HL-60 (cell line): Measurements from ENCODE around the gene LIMCH1.

Experiments used
- DNase-seq, 2 experiments: peaks; one replicate each; pipeline ENCODE4 v3.0.0-alpha.2; 2010 to 2020; ENCODE audit warnings: low read depth in 1 of 2, low spot score in 1 of 2
- H3K27ac ChIP-seq: fragments of 250-450 bp; sonication (Bioruptor Pico); replicated peaks from 2 replicates; pipeline ENCODE4 v1.5.1; 2020; ENCODE audit warnings: mild to moderate bottlenecking, moderate library complexity
- H3K27me3 ChIP-seq: fragments of 250-450 bp; sonication (Bioruptor Pico); 2 replicates; pipeline ENCODE4 v1.5.1; 2021; ENCODE audit warnings: mild to moderate bottlenecking, moderate library complexity; ENCODE audit not compliant: insufficient read depth, poor library complexity, severe bottlenecking
- H3K4me3 ChIP-seq: replicated peaks from 2 replicates; pipeline ENCODE4 v1.5.1; 2011; ENCODE audit warnings: mild to moderate bottlenecking, control low read depth, low read length; ENCODE audit not compliant: insufficient read depth
- GABPA ChIP-seq: IDR thresholded peaks from 2 replicates; pipeline ENCODE4 v1.6.1; 2012; ENCODE audit warnings: low read depth
- POLR2AphosphoS5 ChIP-seq: IDR thresholded peaks from 2 replicates; pipeline ENCODE4 v1.6.1; 2012; ENCODE audit warnings: low read depth
- SPI1 ChIP-seq: IDR thresholded peaks from 2 replicates; pipeline ENCODE4 v1.6.1; 2012; ENCODE audit warnings: low read depth, mild to moderate bottlenecking, borderline replicate concordance
- TF ChIP-seq, protein P1 (sequence below): IDR thresholded peaks from one replicate; pipeline ENCODE4 v1.5.1; 2011; ENCODE audit warnings: low read length, control low read depth, inconsistent platforms; ENCODE audit not compliant: insufficient read depth
- TF ChIP-seq, protein P2 (sequence below): IDR thresholded peaks from 2 replicates; pipeline ENCODE4 v1.6.1; 2012; ENCODE audit warnings: low read depth; ENCODE audit not compliant: insufficient replicate concordance

LIMCH1 gene

DNA sequence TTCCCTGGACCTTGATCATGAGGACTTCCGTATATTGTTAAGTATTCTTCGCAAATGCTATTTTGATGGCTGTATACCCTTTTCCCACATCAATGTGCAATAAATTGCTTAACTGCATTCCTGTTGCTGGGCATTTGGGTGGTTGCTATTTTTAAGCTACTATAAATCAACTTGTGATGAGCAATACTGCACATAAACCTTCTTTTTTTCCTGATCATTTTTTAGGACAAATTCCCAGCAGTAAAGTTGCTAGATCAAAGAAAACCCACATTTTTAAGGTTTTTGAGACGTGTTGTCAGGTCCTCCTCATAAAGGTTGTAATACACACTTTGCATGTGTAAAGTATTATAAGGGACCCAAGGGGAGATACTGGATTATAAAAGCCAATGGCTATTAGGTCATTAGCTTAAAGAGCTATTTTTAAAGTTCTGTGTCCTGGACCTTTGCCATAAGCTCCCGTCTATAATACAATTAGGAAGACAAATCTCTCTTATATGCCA is 35.6 kb downstream of the LIMCH1 start:
- no peak for DNase-seq
- no peaks in the 10 kb centered on the region for H3K27me3 ChIP-seq
- H3K4me3 ChIP-seq = no peak overlapping the region
- TF ChIP-seq POLR2AphosphoS5 (no peak), GABPA (no peak), SPI1 (no peak)
- TF ChIP-seq, protein P1, sequence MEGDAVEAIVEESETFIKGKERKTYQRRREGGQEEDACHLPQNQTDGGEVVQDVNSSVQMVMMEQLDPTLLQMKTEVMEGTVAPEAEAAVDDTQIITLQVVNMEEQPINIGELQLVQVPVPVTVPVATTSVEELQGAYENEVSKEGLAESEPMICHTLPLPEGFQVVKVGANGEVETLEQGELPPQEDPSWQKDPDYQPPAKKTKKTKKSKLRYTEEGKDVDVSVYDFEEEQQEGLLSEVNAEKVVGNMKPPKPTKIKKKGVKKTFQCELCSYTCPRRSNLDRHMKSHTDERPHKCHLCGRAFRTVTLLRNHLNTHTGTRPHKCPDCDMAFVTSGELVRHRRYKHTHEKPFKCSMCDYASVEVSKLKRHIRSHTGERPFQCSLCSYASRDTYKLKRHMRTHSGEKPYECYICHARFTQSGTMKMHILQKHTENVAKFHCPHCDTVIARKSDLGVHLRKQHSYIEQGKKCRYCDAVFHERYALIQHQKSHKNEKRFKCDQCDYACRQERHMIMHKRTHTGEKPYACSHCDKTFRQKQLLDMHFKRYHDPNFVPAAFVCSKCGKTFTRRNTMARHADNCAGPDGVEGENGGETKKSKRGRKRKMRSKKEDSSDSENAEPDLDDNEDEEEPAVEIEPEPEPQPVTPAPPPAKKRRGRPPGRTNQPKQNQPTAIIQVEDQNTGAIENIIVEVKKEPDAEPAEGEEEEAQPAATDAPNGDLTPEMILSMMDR = no peak
- TF ChIP-seq, protein P2, sequence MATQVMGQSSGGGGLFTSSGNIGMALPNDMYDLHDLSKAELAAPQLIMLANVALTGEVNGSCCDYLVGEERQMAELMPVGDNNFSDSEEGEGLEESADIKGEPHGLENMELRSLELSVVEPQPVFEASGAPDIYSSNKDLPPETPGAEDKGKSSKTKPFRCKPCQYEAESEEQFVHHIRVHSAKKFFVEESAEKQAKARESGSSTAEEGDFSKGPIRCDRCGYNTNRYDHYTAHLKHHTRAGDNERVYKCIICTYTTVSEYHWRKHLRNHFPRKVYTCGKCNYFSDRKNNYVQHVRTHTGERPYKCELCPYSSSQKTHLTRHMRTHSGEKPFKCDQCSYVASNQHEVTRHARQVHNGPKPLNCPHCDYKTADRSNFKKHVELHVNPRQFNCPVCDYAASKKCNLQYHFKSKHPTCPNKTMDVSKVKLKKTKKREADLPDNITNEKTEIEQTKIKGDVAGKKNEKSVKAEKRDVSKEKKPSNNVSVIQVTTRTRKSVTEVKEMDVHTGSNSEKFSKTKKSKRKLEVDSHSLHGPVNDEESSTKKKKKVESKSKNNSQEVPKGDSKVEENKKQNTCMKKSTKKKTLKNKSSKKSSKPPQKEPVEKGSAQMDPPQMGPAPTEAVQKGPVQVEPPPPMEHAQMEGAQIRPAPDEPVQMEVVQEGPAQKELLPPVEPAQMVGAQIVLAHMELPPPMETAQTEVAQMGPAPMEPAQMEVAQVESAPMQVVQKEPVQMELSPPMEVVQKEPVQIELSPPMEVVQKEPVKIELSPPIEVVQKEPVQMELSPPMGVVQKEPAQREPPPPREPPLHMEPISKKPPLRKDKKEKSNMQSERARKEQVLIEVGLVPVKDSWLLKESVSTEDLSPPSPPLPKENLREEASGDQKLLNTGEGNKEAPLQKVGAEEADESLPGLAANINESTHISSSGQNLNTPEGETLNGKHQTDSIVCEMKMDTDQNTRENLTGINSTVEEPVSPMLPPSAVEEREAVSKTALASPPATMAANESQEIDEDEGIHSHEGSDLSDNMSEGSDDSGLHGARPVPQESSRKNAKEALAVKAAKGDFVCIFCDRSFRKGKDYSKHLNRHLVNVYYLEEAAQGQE = no peak
- H3K27ac ChIP-seq = no peak overlapping the region

DNA sequence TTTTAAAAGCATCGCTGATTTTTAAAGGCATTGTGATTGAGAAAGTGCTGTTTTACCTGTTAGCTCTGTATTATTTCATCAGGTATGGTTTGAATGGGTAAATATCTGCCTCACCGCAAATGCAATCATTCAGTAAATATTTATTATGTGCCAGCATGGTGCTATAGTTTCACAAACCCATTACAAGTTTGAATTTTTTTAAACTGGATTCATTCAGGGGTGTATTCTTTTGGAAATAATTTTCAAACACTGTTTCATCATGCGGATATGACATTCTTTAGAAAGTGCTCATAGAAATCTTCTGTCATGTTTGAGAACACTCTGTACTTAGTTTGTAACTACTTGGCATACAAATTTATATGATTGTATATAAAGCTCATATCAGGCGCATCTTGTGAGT is 37.2 kb downstream of the LIMCH1 start:
- Histone ChIP-seq H3K27me3 (peaks cover 2% of the 10 kb centered on the region), H3K27ac (no peak overlapping the region), H3K4me3 (no peak overlapping the region)
- DNase-seq = no peak
- TF ChIP-seq SPI1 = no peak
- no peak for TF ChIP-seq POLR2AphosphoS5
- TF ChIP-seq, protein P2 = no peak
- no peak for TF ChIP-seq GABPA
- TF ChIP-seq, protein P1 = no peak

DNA sequence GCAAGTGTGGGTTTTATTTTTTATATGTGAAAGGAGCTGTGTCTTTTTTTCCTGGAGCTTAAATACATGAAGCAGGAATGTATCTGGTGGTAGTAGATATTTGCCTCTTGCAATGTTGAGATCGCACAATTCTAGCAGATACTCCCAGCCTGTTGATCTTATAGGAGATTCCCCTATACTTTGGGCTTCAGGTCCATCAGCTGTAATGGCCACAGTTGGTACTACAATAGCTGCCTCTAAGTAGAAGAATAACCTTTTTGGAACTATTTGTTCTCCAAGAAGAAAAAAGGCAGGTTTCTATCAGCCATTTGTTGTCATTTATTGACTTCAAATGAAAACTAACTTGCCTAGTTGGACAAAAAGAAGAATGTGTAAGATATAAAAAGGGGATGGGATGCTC is 37.7 kb downstream of the LIMCH1 start:
- H3K27me3 ChIP-seq = peaks cover 3% of the 10 kb centered on the region
- H3K27ac ChIP-seq = no peak overlapping the region
- no peak overlapping the region for H3K4me3 ChIP-seq
- DNase-seq = no peak
- TF ChIP-seq, protein P1 = no peak
- TF ChIP-seq, protein P2 = no peak
- TF ChIP-seq POLR2AphosphoS5 (no peak), GABPA (no peak), SPI1 (no peak)
